Measurements from ENCODE around the gene RUFY2.
A peak's percentile ranks its signal among the peaks of the same experiment; 100 is the strongest.
"Not testable (repeated sequence)": the region's sequence is repeated elsewhere in the genome, so short reads cannot be mapped to it uniquely, and the experiment has no call there.

Gene RUFY2

GRCh38 chr10:68327889-68328786, 78.9 kb downstream of the RUFY2 start:
- DNase-seq (ENCODE audit: low read depth) = peak; percentile 26

- DNase-seq (ENCODE audit: low read depth) = not testable (repeated sequence)
Measured at GRCh38 chr10:68324396-68324795, 82.7 kb downstream of the RUFY2 start.

DNA sequence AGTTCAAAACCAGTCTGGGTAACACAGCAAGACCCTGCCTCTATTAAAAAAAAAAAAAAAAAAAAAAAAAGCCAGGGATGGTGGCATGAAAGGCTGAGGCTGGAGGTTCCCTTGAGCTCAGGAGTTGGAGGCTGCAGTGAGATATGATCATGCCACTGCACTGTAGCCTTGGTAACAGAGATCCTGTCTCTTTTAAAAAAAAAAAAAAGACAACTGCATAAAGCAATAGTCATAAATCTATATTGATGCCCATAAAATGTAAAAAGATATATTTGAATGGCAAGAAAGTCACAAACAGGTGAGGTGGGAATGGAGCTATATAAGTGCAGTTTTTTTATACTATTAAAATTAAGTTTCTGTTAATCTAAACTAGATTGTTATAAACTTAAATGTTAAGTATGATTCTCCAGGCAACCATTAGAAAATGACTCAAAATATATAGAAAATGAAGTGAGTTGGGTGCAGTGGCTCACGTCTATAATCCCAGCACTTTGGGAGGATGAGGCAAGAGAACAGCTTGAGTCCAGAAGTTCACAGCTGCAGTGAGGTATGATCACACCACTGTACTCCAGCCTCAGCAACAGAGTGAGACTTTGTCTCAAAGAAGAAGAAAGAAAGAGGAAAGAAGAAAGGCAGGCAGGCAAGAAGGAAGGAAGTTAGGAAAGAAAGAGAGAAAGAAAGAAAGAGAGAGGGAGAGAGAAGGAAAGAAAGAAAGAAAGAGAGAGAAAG, 88.6 kb downstream of the RUFY2 start:
- DNase-seq (ENCODE audit: low read depth) = no peak

GRCh38 chr10:68315582-68315981, 91.5 kb downstream of the RUFY2 start:
- no peak for DNase-seq (ENCODE audit: low read depth)

DNA sequence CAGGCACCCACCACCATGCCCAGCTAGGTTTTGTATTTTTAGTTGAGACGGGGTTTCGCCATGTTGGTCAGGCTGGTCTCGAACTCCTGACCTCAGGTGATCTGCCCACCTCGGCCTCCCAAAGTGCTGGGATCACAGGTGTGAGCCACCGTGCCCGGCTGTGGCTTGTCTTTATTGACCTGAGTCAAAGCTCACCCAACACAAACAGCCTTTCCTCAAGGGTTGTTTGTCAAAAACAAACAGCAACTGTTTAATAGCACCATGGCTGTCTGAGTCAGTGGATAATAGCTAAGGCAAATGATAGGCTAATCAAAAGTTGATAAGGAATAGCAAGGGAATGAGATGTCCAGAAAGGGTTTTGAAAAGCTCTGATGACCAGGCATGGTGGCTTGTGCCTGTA, 92.1 kb downstream of the RUFY2 start:
- DNase-seq (ENCODE audit: low read depth) = not testable (repeated sequence)

DNA sequence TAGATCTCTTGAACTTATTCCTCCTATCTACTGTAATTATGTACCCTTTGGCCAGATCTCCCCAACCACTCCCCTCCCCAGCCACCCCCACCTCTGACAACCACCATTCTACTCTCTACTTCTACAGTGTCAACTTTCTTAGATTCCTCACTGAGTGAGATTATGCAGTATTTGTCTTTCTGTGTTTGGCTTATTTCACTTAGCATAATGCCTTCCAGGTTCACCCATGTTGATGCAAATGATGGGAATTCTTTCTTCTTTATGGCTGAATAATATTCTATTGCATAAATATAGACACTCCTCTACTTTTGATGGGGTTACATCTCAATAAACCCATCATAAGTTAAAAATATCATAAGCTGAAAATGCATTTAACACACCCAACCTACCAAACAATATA, 96.5 kb downstream of the RUFY2 start:
- no peak for DNase-seq (ENCODE audit: low read depth)

GRCh38 chr10:68305854-68306253, 101.2 kb downstream of the RUFY2 start:
- no peak for DNase-seq (ENCODE audit: low read depth)

DNA sequence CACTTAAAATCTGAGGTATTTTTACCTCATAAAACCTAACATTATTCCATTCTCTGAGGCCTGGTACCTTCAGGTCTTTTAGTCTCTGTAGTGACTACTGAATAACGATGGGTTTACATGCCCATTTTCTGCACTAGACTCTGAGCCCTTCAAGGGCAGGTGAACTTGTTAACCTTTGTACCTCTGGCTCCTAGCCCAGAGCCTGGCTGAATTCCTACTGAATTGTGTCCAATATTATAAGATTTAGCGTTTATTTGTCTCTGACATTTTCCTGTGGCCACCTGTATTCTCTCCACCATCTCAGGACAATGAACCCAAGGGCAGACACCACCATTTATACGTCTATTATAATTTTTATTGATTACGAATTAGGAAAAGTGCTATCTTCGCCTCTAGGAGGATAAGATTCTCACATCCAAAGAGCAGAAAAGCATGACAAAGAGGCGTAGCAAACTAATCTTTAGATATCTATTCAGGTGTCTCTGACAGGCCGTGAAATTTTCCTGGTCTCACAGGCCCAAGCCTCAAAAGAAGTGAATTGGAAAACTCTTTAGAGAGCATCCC, 103.1 kb downstream of the RUFY2 start:
- DNase-seq (ENCODE audit: low read depth) = no peak

- no peak for DNase-seq (ENCODE audit: low read depth)
Measured at GRCh38 chr10:68302871-68303270, 104.2 kb downstream of the RUFY2 start.

DNA sequence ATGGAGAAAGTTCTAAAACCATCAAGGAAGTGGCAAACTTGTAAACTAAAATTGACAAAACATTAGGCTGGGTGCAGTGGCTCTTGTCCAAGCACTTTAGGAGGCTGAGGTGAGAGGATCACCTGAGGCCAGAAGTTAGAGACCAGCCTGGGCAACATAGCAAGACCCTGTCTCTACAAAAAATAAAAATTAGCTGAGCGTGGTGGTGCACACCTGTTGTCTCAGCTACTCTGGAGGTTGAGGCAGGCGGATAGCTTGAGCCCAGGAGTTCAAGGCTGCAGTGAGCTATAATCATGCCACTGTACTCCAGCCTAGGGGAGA, 104.6 kb downstream of the RUFY2 start:
- no peak for DNase-seq (ENCODE audit: low read depth)

- peak; percentile 15 for DNase-seq (ENCODE audit: low read depth)
Measured at GRCh38 chr10:68301790-68302502, 105.1 kb downstream of the RUFY2 start.

DNA sequence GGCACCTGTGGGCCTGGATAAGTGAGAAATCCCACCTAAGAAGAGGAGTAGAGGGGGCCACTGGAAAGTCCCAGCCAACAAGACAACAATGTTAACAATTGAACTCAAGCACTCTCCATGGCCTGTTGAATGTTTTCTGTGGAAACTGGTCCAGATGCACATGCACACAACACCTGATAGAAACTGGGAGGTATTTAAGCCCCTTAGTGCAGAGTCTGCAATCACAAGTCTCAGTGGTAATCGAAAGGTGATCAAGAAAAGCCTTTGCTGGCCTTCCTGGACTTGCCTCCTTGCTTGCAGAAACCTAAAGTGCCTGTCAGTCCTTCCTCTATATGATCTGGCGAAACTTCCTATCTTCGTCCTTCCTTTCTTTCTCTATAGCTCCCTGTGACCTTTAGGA, 105.8 kb downstream of the RUFY2 start:
- no peak for DNase-seq (ENCODE audit: low read depth)

DNA sequence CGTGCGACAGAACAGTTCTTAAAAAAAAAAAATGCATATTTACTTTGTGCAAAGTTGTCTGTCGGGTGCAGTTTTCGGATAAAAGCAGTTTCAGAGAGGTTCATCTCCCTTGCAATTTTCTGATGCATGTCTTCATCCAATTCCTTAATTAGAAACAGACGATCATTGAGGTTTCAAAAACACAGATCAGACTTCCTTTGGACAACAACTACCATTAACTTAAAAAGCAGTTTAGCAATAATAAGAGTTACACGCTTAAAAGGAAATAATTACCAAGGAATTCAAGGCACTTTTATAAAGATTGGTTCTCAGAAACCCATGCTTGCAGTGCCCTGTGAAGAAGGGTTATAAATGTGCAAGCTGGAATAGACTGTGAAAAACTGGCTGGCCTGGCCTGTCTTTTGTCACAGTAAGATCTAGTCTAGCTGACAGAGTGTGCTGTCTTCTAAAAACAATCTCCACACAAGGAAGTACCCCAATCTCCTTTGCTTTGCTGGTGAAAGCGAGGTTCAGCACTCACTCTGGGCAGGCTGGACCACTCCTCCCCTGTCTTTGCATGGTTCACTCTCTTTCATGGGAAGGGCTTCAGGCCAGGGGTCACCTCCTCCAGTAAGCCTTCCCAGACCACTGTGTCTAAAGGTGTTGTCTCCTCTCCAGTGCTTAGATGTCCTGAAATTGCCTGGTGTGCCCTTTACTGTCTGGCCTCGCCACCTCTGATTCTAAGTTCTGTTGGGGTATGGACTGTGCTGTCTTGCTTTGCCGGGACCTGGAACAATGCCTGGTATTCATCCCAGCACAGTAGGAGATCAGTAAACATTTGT, 110.0 kb downstream of the RUFY2 start:
- DNase-seq (ENCODE audit: low read depth) = no peak
